Measurements from ENCODE around the gene PCDHGB4.
"Not testable (repeated sequence)": the region's sequence is repeated elsewhere in the genome, so short reads cannot be mapped to it uniquely, and the experiment has no call there.

GRCh38 chr5:141407790-141408505 lies 20.4 kb downstream of the PCDHGB4 start, which contains the start of gene PCDHGB6:
- not testable (repeated sequence) for TF ChIP-seq CTCF (IDR thresholded peaks at IDR 0.05); FOXS1 (CRISPR knock-in tag; IDR thresholded peaks at IDR 0.05); BHLHE40 (IDR thresholded peaks at IDR 0.05; ENCODE audit: low read depth, low read length); EP300 (IDR thresholded peaks at IDR 0.05); MAZ (IDR thresholded peaks at IDR 0.05; ENCODE audit: borderline replicate concordance, low read depth, low read length); KDM1A (IDR thresholded peaks at IDR 0.05; ENCODE audit: low read depth); HDAC2 (IDR thresholded peaks at IDR 0.05); JUNB (IDR thresholded peaks at IDR 0.05); JUN (IDR thresholded peaks at IDR 0.05); POLR2A (IDR thresholded peaks at IDR 0.05; ENCODE audit: low read length); RCOR1 (IDR thresholded peaks at IDR 0.05; ENCODE audit: low read depth, low read length); MAX (IDR thresholded peaks at IDR 0.05)
